Endothelial cell of umbilical vein (primary cell): ENCODE data around the gene ZNF3. TPM values are rescaled to one million over a fixed set of nuclear protein-coding genes. Genes with fewer than 3 reads are reported as not detected.

Source experiments
- BruUV-seq: library from RNA; stranded (reverse); fragments of 400-500 nt; replicated peaks from 2 replicates; lab custom pipeline; 2021; lab: Mats Ljungman, UMichigan
- CTCF ChIA-PET: fragments of 300-600, 350-600 bp; sonication (Branson Sonifier 250); formaldehyde crosslinking; loops from one replicate; lab custom pipeline; 2021; ENCODE audit warnings: antibody characterized with exemption, inconsistent platforms; lab: Charles Lee
- POLR2A ChIA-PET: fragments of 300-600, 350-600 bp; sonication (Branson Sonifier 250); formaldehyde crosslinking; loops from one replicate; lab custom pipeline; 2021; ENCODE audit warnings: antibody characterized with exemption, inconsistent platforms; lab: Charles Lee
- DNase-seq: peaks from one replicate; pipeline ENCODE4 v3.0.0-alpha.2; 2011; ENCODE audit warnings: low read depth, low spot score
- FAIRE-seq: peaks from 2 replicates; lab custom pipeline; 2011; peaks lifted over from hg19 to GRCh38; lab: Jason Lieb, UNC
- H2AFZ ChIP-seq: 2 replicates; pipeline ENCODE4 v1.6.0; 2012; ENCODE audit warnings: low read depth, low read length, control low read depth, inconsistent platforms
- H3K27ac ChIP-seq: 2 replicates; pipeline ENCODE4 v1.5.1; 2011; ENCODE audit warnings: low read depth, mild to moderate bottlenecking, control low read depth, low read length, moderate library complexity; ENCODE audit not compliant: insufficient read depth
- H3K27me3 ChIP-seq, 2 experiments: 2 replicates each; pipeline versions ENCODE4 v1.6.0 to v1.6.1; 2011; ENCODE audit warnings: low read length in 2 of 2, mixed read lengths in 1 of 2; ENCODE audit not compliant: control insufficient read depth in 2 of 2, insufficient read depth in 2 of 2
- H3K36me3 ChIP-seq, 2 experiments: 2 replicates in 1 of 2; 3 replicates in 1 of 2; pipeline ENCODE4 v1.5.1; 2011; ENCODE audit warnings: low read length in 2 of 2, mild to moderate bottlenecking in 1 of 2, moderate library complexity in 1 of 2; ENCODE audit not compliant: control insufficient read depth in 2 of 2, insufficient read depth in 2 of 2; ENCODE audit errors: extremely low read depth in 1 of 2
- H3K4me1 ChIP-seq: 3 replicates; pipeline ENCODE4 v1.5.1; 2011; ENCODE audit warnings: mild to moderate bottlenecking, low read length; ENCODE audit not compliant: control insufficient read depth, insufficient read depth; ENCODE audit errors: extremely low read depth
- H3K4me2 ChIP-seq: 2 replicates; pipeline ENCODE4 v1.6.1; 2011; ENCODE audit warnings: low read length, control low read depth, mixed read lengths; ENCODE audit not compliant: insufficient read depth
- H3K4me3 ChIP-seq, 3 experiments: fragments of 200-600 bp in 1 of 3; sonication (generic), shearing (Covaris generic) in 1 of 3; replicated peaks in 1 of 3; 2 replicates each; pipeline ENCODE4 v1.5.1; 2011 to 2016; ENCODE audit warnings: control low read depth in 3 of 3, low read length in 3 of 3, mild to moderate bottlenecking in 2 of 3, inconsistent platforms in 1 of 3, low read depth in 1 of 3, moderate library complexity in 1 of 3; ENCODE audit not compliant: insufficient read depth in 1 of 3
- H3K79me2 ChIP-seq: 2 replicates; pipeline ENCODE4 v1.6.0; 2012; ENCODE audit warnings: low read length, inconsistent platforms; ENCODE audit not compliant: control insufficient read depth, insufficient read depth
- H3K9ac ChIP-seq: replicated peaks from 2 replicates; pipeline ENCODE3; 2011; ENCODE audit warnings: low read length, control low read depth; ENCODE audit not compliant: insufficient read depth; ENCODE audit errors: extremely low read depth
- H3K9me1 ChIP-seq: replicated peaks from 3 replicates; pipeline ENCODE4 v1.6.0; 2011; ENCODE audit warnings: mild to moderate bottlenecking, low read length; ENCODE audit not compliant: control insufficient read depth, insufficient read depth; ENCODE audit errors: extremely low read depth
- H3K9me3 ChIP-seq: replicated peaks from 2 replicates; pipeline ENCODE4 v1.5.1; 2012; ENCODE audit warnings: low read length, inconsistent platforms; ENCODE audit not compliant: control insufficient read depth, insufficient read depth
- H4K20me1 ChIP-seq: replicated peaks from 2 replicates; pipeline ENCODE3; 2011; ENCODE audit warnings: mild to moderate bottlenecking, low read length; ENCODE audit not compliant: control insufficient read depth, insufficient read depth; ENCODE audit errors: extremely low read depth
- CTCF ChIP-seq, 2 donors: IDR thresholded peaks; 1 replicate in 1 of 2; 2 replicates in 1 of 2; pipeline ENCODE4 v1.5.1; 2011; ENCODE audit warnings: low read length in 2 of 2, mild to moderate bottlenecking in 2 of 2, moderate library complexity in 2 of 2, control low read depth in 1 of 2, inconsistent platforms in 1 of 2, low read depth in 1 of 2; ENCODE audit not compliant: insufficient read depth in 1 of 2; ENCODE audit errors: extremely low read depth in 1 of 2
- EZH2 ChIP-seq: IDR thresholded peaks from 2 replicates; pipeline ENCODE4 v1.6.1; 2012; ENCODE audit warnings: borderline replicate concordance, low read depth, mild to moderate bottlenecking, moderate library complexity, low read length, inconsistent platforms; ENCODE audit not compliant: severe bottlenecking
- FOS ChIP-seq: IDR thresholded peaks from 2 replicates; pipeline ENCODE4 v1.6.1; 2011; ENCODE audit warnings: mild to moderate bottlenecking, low read length, moderate library complexity, borderline replicate concordance; ENCODE audit not compliant: insufficient read depth
- GATA2 ChIP-seq: IDR thresholded peaks from 2 replicates; pipeline ENCODE4 v1.7.0; 2011; ENCODE audit warnings: low read depth, mild to moderate bottlenecking, moderate library complexity, mixed read lengths, low read length; ENCODE audit not compliant: insufficient read length, insufficient read depth
- JUN ChIP-seq: IDR thresholded peaks from 2 replicates; pipeline ENCODE4 v1.6.1; 2011; ENCODE audit warnings: borderline replicate concordance, low read depth; ENCODE audit not compliant: insufficient read length, insufficient read depth
- MAX ChIP-seq: IDR thresholded peaks from 2 replicates; pipeline ENCODE4 v1.6.1; 2011; ENCODE audit not compliant: insufficient read depth, insufficient read length
- MYC ChIP-seq: IDR thresholded peaks from one replicate; pipeline ENCODE4 v1.6.1; 2011; ENCODE audit warnings: mild to moderate bottlenecking, low read depth, low read length
- POLR2A ChIP-seq: IDR thresholded peaks from 2 replicates; pipeline ENCODE4 v1.6.1; 2012; ENCODE audit warnings: low read depth, mild to moderate bottlenecking, control low read depth, low read length
- POLR2AphosphoS5 ChIP-seq: IDR thresholded peaks from 2 replicates; pipeline ENCODE4 v1.6.1; 2012; ENCODE audit warnings: low read depth, mild to moderate bottlenecking, control low read depth, low read length, moderate library complexity; ENCODE audit not compliant: insufficient read depth
- dilution Hi-C: fragments of 300-500 bp; cut with MboI; formaldehyde crosslinking; loops from one replicate; pipeline ENCODE4 v1.15.0; 2019; ENCODE audit warnings: low sequenced_read_pairs; ENCODE audit not compliant: extremely low pct_ligation_motif_present
- intact Hi-C: fragments of 100-400 bp; cut with micrococcal nuclease; formaldehyde crosslinking; loops from one replicate; pipeline ENCODE4 v1.10.0; 2022
- polyA plus RNA-seq, 4 experiments: library from polyadenylated mRNA; depleted of rRNA in 3 of 4; stranded (reverse) in 3 of 4; unstranded in 1 of 4; fragments of >200 nt; gene quantifications; 2 replicates each; pipeline versions ENCODE4 v1.2.1 to v1.2.3, GENCODE V29; 2011 to 2012; ENCODE audit warnings: missing spikeins in 1 of 4
- total RNA-seq: library from RNA; stranded (reverse); gene quantifications from 2 replicates; pipeline ENCODE4 v1.2.3, GENCODE V29; 2021

Gene ZNF3
- total and polyA plus RNA-seq, 2 donors (not counting 3 experiments of a cell fraction or from before 2014, with no cell fraction given): 21.8 to 30.9 TPM

- peaks cover 39% of the 10 kb centered on the region for H3K4me1 ChIP-seq
- BruUV-seq: TSS peak; percentile 31
- peak within 1 kb of the TSS; percentile 53 for H3K4me2 ChIP-seq
- H3K27ac ChIP-seq: peak within 1 kb of the TSS; percentile 94
- DNase-seq (peak; percentile 65), FAIRE-seq (peak; percentile 74)
- ChIA-PET CTCF (interaction anchor here (0.6 to 2.9 kb wide), 3 partner anchors 13 to 349 kb away, joined by 4 to 18 read pairs (median 5); partner anchors contain the start of genes AP4M1 and MCM7), POLR2A (interaction anchor here (1.0 kb wide), 1 partner anchor 12 kb away, joined by 6 read pairs; the partner anchor contains the start of genes AP4M1 and MCM7)
- H3K4me3 ChIP-seq: peak within 1 kb of the TSS; percentile 62 to 74 (median 68)
- dilution Hi-C loops (no loop called here), intact Hi-C loops (loop anchor here (10.0 kb wide), 1 partner anchor 174 kb away; the partner anchor contains the start of gene TRIM4)
- peak within 1 kb of the TSS; percentile 66 for H2AFZ ChIP-seq
- peaks cover 21 to 22% of the 10 kb centered on the region in 2 experiments for H3K36me3 ChIP-seq
- peaks cover 19% of the 10 kb centered on the region for H3K79me2 ChIP-seq
- no peaks in the 10 kb centered on the region for H4K20me1 ChIP-seq
- H3K9me3 ChIP-seq: no peaks in the 10 kb centered on the region
- H3K9ac ChIP-seq: peak within 1 kb of the TSS; percentile 90
- H3K27me3 ChIP-seq: no peaks in the 10 kb centered on the region
- TF ChIP-seq GATA2: no peak
- TF ChIP-seq POLR2AphosphoS5: peak; percentile 74
- no peak for TF ChIP-seq FOS
- TF ChIP-seq EZH2: no peak
- no peak for TF ChIP-seq JUN
- peak; percentile 84 for TF ChIP-seq POLR2A
- TF ChIP-seq MYC: no peak
- peak; percentile 48 for TF ChIP-seq MAX
- no peak for TF ChIP-seq CTCF (IDR thresholded peaks at IDR 0.05; ENCODE audit: extremely low read depth in 1 of 2, insufficient read depth in 1 of 2, low read depth in 1 of 2, low read length in 2 of 2)
- H3K9me1 ChIP-seq: no peaks in the 10 kb centered on the region
Observed at GRCh38 chr7:100088621-100089457, 7.3 kb upstream of the ZNF3 start, which contains the start of gene COPS6. Gene COPS6 (plus strand): TSS chr7:100088969. CDS start chr7:100088991, 22 bp downstream.
